Measurements from ENCODE around the gene MCOLN2. TPM values are rescaled to one million over a fixed set of nuclear protein-coding genes. Genes with fewer than 3 reads are reported as not detected.

The MCOLN2 gene
- polyA plus RNA-seq, 1 of the 3 experiments (the other 2 are of a cell fraction), result not detected

DNA sequence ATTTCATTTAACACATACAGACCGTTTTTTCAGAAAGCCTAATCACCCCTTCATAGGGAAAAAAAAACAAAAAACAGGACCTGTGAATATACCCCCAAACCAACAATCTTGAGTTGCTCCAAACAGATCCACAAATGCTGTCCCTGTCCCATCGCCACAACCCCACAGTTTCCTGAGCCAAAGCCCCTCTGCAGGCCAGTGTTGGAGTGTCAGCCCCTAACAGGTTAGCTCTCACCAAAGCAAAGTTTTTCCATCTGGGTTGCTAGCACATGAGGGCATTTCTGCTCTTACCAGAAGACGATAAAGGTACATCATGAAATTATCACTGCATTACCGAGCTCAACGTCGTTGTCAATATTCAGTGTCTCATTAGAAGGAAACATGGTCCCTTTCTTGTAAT is 40.8 kb downstream of the MCOLN2 start:
- H2AFZ ChIP-seq (ENCODE audit: low read depth), result no peak overlapping the region
- H3K4me2 ChIP-seq, result no peak overlapping the region
- CTCF ChIA-PET, result interaction anchor here (0.7 to 1.6 kb wide), 4 partner anchors 11 to 304 kb away, joined by 3 to 7 read pairs (median 4); no protein-coding TSS in a partner anchor
- H3K4me1 ChIP-seq (ENCODE audit: control insufficient read depth in 1 of 2, insufficient read depth in 2 of 2, low read depth in 1 of 2, low read length in 1 of 2), result no peaks in the 10 kb centered on the region
- H3K4me3 ChIP-seq (ENCODE audit: low read depth in 2 of 2, low read length in 1 of 2), result no peak overlapping the region
- H3K36me3 ChIP-seq (replicated peaks in 1 of 2; ENCODE audit: control insufficient read depth in 1 of 2, insufficient read depth in 2 of 2, low read length in 1 of 2), result no peaks in the 10 kb centered on the region
- no peak for DNase-seq
- TF ChIP-seq, protein P1, sequence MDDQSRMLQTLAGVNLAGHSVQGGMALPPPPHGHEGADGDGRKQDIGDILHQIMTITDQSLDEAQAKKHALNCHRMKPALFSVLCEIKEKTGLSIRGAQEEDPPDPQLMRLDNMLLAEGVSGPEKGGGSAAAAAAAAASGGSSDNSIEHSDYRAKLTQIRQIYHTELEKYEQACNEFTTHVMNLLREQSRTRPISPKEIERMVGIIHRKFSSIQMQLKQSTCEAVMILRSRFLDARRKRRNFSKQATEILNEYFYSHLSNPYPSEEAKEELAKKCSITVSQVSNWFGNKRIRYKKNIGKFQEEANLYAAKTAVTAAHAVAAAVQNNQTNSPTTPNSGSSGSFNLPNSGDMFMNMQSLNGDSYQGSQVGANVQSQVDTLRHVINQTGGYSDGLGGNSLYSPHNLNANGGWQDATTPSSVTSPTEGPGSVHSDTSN (IDR thresholded peaks at IDR 0.05), result no peak
- TF ChIP-seq FOSL2 (IDR thresholded peaks at IDR 0.05; ENCODE audit: borderline replicate concordance, low read depth), result no peak
- TF ChIP-seq RFX5 (IDR thresholded peaks at IDR 0.05; ENCODE audit: low read length), result no peak
- H3K27me3 ChIP-seq (ENCODE audit: insufficient read depth), result peaks cover 12% of the 10 kb centered on the region; the same call in 1 of the 2 replicates
- 23% methylated on average over 6 of the region's 6 CpGs for WGBS (ENCODE audit: low lambda C conversion rate)
- no peak overlapping the region for H3K9ac ChIP-seq
- no peaks in the 10 kb centered on the region for H3K9me3 ChIP-seq
- H3K9me2 ChIP-seq, result 0 out of 2 replicates have a peak, but pooled peaks cover 4% of the 10 kb centered on the region
- no peaks in the 10 kb centered on the region for H3F3A ChIP-seq (replicated peaks; ENCODE audit: insufficient read depth)
- POLR2A ChIA-PET, result no interaction called here
- no peaks in the 10 kb centered on the region for H4K20me1 ChIP-seq (ENCODE audit: insufficient read depth)
- H3K27ac ChIP-seq (ENCODE audit: low read depth in 2 of 2, low read length in 1 of 2), result no peak overlapping the region
- no peaks in the 10 kb centered on the region for H3K79me2 ChIP-seq (ENCODE audit: insufficient read depth)

DNA sequence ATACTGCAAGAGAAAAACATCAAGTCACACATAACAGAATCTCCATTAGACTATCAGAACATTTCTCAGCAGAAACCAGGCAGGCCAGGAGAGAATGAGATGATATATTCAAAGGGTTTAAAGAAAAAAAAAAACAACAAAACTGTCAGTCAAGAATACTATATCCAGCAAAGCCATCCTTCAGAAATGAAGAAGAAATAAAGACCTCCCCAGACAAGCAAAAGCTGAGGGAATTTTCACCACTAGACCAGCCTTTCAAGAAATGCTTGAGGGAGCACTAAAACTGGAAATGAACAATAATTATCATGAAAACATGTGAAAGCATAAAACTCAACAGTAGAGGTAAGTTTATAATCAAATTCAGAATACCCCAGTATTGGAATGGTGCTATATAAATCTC is 47.2 kb downstream of the MCOLN2 start:
- Histone ChIP-seq H3K4me1 (ENCODE audit: control insufficient read depth in 1 of 2, insufficient read depth in 2 of 2, low read depth in 1 of 2, low read length in 1 of 2) (no peaks in the 10 kb centered on the region; a peak in 2 of 4 replicates), H3K9me3 (peaks cover 4% of the 10 kb centered on the region; the same call in 1 of the 2 replicates), H4K20me1 (ENCODE audit: insufficient read depth) (no peaks in the 10 kb centered on the region), H3F3A (replicated peaks; ENCODE audit: insufficient read depth) (peaks cover 3% of the 10 kb centered on the region), H3K9ac (no peak overlapping the region), H3K27ac (ENCODE audit: low read depth in 2 of 2, low read length in 1 of 2) (no peak overlapping the region), H3K27me3 (ENCODE audit: insufficient read depth) (peaks cover 20% of the 10 kb centered on the region; the same call in 1 of the 2 replicates), H3K9me2 (no peaks in the 10 kb centered on the region), H3K4me2 (no peak overlapping the region), H2AFZ (ENCODE audit: low read depth) (no peak overlapping the region), H3K79me2 (ENCODE audit: insufficient read depth) (no peaks in the 10 kb centered on the region), H3K4me3 (ENCODE audit: low read depth in 2 of 2, low read length in 1 of 2) (no peak overlapping the region), H3K36me3 (replicated peaks in 1 of 2; ENCODE audit: control insufficient read depth in 1 of 2, insufficient read depth in 2 of 2, low read length in 1 of 2) (no peaks in the 10 kb centered on the region)
- ChIA-PET POLR2A (no interaction called here), CTCF (interaction anchor here (1.4 to 9.9 kb wide), 2 partner anchors 13 to 306 kb away, joined by 6 to 193 read pairs; partner anchors contain the start of gene C1orf52)
- no peak for DNase-seq
- TF ChIP-seq CHD2 (IDR thresholded peaks at IDR 0.05; ENCODE audit: low read length, partially characterized antibody) (no peak), RCOR1 (IDR thresholded peaks at IDR 0.05; ENCODE audit: low read length) (no peak), EZH2phosphoT487 (IDR thresholded peaks at IDR 0.05; ENCODE audit: borderline replicate concordance, low read depth) (no peak), TEAD4 (IDR thresholded peaks at IDR 0.05; ENCODE audit: borderline replicate concordance, insufficient read depth) (no peak), FOXM1 (IDR thresholded peaks at IDR 0.05; ENCODE audit: low read depth) (no peak), TCF12 (IDR thresholded peaks at IDR 0.05) (no peak), EP300 (IDR thresholded peaks at IDR 0.05; ENCODE audit: borderline replicate concordance in 1 of 2, low read depth in 1 of 2, low read length in 1 of 2) (no peak), ELF1 (IDR thresholded peaks at IDR 0.05) (no peak), MEF2A (IDR thresholded peaks at IDR 0.05; ENCODE audit: borderline replicate concordance, low read depth) (no peak), JUND (IDR thresholded peaks at IDR 0.05) (no peak), NFIC (IDR thresholded peaks at IDR 0.05; ENCODE audit: borderline replicate concordance) (no peak)
- TF ChIP-seq, protein P2, sequence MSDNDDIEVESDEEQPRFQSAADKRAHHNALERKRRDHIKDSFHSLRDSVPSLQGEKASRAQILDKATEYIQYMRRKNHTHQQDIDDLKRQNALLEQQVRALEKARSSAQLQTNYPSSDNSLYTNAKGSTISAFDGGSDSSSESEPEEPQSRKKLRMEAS (IDR thresholded peaks at IDR 0.05; ENCODE audit: low read depth), result no peak
- TF ChIP-seq, protein P3, sequence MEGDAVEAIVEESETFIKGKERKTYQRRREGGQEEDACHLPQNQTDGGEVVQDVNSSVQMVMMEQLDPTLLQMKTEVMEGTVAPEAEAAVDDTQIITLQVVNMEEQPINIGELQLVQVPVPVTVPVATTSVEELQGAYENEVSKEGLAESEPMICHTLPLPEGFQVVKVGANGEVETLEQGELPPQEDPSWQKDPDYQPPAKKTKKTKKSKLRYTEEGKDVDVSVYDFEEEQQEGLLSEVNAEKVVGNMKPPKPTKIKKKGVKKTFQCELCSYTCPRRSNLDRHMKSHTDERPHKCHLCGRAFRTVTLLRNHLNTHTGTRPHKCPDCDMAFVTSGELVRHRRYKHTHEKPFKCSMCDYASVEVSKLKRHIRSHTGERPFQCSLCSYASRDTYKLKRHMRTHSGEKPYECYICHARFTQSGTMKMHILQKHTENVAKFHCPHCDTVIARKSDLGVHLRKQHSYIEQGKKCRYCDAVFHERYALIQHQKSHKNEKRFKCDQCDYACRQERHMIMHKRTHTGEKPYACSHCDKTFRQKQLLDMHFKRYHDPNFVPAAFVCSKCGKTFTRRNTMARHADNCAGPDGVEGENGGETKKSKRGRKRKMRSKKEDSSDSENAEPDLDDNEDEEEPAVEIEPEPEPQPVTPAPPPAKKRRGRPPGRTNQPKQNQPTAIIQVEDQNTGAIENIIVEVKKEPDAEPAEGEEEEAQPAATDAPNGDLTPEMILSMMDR (IDR thresholded peaks at IDR 0.05), result no peak
- TF ChIP-seq, protein P4, sequence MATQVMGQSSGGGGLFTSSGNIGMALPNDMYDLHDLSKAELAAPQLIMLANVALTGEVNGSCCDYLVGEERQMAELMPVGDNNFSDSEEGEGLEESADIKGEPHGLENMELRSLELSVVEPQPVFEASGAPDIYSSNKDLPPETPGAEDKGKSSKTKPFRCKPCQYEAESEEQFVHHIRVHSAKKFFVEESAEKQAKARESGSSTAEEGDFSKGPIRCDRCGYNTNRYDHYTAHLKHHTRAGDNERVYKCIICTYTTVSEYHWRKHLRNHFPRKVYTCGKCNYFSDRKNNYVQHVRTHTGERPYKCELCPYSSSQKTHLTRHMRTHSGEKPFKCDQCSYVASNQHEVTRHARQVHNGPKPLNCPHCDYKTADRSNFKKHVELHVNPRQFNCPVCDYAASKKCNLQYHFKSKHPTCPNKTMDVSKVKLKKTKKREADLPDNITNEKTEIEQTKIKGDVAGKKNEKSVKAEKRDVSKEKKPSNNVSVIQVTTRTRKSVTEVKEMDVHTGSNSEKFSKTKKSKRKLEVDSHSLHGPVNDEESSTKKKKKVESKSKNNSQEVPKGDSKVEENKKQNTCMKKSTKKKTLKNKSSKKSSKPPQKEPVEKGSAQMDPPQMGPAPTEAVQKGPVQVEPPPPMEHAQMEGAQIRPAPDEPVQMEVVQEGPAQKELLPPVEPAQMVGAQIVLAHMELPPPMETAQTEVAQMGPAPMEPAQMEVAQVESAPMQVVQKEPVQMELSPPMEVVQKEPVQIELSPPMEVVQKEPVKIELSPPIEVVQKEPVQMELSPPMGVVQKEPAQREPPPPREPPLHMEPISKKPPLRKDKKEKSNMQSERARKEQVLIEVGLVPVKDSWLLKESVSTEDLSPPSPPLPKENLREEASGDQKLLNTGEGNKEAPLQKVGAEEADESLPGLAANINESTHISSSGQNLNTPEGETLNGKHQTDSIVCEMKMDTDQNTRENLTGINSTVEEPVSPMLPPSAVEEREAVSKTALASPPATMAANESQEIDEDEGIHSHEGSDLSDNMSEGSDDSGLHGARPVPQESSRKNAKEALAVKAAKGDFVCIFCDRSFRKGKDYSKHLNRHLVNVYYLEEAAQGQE (IDR thresholded peaks at IDR 0.05; ENCODE audit: low read depth, low read length), result no peak
